Stimulated activated naive CD8-positive, alpha-beta T cell treated with anti-CD3 and anti-CD28 coated beads, Interleukin-15, Interleukin-2, amounts not matched to agents 100 ng/mL and 50 ng/mL, for 24 hours (primary cell): ENCODE data around the gene MYO5B.
"Not testable (repeated sequence)": the region's sequence is repeated elsewhere in the genome, so short reads cannot be mapped to it uniquely, and the experiment has no call there.

Source experiments
- H3K27ac Mint-ChIP-seq: one replicate; pipeline ENCODE4 v1.8.0; 2021; ENCODE audit warnings: mild to moderate bottlenecking, mixed read lengths
- H3K27me3 Mint-ChIP-seq: one replicate; pipeline ENCODE4 v1.8.0; 2021; ENCODE audit warnings: mixed read lengths
- H3K36me3 Mint-ChIP-seq: one replicate; pipeline ENCODE4 v1.8.0; 2021; ENCODE audit warnings: low read depth, mixed read lengths
- H3K4me1 Mint-ChIP-seq: one replicate; pipeline ENCODE4 v1.8.0; 2021; ENCODE audit warnings: low read depth, mixed read lengths
- H3K4me3 Mint-ChIP-seq: one replicate; pipeline ENCODE4 v1.8.0; 2021; ENCODE audit warnings: mild to moderate bottlenecking, mixed read lengths
- H3K9me3 Mint-ChIP-seq: one replicate; pipeline ENCODE4 v1.8.0; 2021; ENCODE audit warnings: mixed read lengths

MYO5B gene

DNA sequence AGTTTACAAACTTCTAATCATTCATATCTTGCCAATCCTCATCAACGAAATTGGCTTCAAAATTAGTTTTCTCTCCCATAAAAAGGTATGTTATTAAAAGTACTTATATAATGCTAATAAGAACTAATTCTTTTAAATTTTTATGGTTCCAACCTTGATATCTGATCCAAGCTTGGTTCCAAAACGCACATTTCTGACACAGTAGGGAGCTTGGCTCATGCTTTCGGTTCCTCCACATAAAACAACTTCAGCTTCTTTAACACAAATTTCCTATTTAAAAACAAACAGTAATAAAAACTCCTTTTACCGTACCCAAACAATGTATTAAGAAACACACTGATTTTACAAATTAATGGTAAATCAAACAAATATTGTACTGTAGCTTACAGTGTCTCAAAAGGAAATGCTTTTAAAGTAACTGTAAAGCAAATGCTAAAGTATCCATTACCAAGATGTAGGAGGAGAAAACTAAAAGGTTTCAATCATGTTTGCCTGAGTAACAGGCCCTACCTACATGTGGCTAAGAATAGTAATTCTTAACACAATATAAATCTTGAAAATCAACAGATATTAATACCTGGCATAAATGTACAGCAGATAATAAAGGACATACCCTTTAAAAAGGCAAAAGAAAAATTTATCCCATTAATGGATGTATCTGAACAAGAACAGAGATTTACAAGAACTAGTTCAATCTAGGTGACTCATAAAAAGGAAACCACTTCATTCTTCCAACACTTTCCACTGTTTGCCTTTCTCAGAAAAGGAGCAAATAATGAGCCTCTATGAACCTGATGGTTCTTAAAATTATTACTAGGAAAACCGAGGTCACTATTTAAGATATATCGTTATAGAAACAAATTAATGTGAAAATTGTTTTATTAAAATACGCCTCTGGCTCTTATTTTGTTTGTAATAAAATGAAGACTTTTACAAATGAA lies 399.1 kb downstream of the MYO5B start:
- peak overlapping the region; percentile 47 for H3K27ac Mint-ChIP-seq

DNA sequence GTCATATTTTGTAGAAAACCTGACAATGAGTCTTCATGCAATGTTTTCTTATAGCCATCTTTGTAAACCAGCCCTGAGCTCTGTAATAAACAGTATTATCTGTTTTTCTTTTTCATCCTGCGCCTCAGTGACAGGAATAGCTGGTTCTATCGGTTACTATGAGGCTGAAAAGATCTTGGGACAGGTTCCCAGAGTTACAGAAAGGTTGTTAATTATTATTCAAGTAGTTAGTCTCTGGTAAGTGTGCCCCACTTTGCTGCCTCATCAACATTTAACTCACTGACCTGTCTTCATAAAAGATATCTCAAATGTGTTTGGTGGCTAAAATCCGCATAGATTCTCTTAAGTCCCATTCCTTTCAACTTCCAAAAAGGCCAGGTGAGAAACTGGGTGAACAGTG lies 400.2 kb downstream of the MYO5B start:
- no peak overlapping the region for H3K27ac Mint-ChIP-seq
- peaks cover 21% of the 10 kb centered on the region for H3K4me1 Mint-ChIP-seq
- H3K27me3 Mint-ChIP-seq: no peaks in the 10 kb centered on the region
- H3K36me3 Mint-ChIP-seq: peaks cover 65% of the 10 kb centered on the region
- no peaks in the 10 kb centered on the region for H3K9me3 Mint-ChIP-seq
- H3K4me3 Mint-ChIP-seq: no peak overlapping the region

More for the DNA sequence above, 399.1 kb downstream of the MYO5B start:
- H3K9me3 Mint-ChIP-seq: no peaks in the 10 kb centered on the region
- H3K4me3 Mint-ChIP-seq: no peak overlapping the region
- H3K36me3 Mint-ChIP-seq: peaks cover 60% of the 10 kb centered on the region
- H3K4me1 Mint-ChIP-seq: peaks cover 15% of the 10 kb centered on the region
- no peaks in the 10 kb centered on the region for H3K27me3 Mint-ChIP-seq

DNA sequence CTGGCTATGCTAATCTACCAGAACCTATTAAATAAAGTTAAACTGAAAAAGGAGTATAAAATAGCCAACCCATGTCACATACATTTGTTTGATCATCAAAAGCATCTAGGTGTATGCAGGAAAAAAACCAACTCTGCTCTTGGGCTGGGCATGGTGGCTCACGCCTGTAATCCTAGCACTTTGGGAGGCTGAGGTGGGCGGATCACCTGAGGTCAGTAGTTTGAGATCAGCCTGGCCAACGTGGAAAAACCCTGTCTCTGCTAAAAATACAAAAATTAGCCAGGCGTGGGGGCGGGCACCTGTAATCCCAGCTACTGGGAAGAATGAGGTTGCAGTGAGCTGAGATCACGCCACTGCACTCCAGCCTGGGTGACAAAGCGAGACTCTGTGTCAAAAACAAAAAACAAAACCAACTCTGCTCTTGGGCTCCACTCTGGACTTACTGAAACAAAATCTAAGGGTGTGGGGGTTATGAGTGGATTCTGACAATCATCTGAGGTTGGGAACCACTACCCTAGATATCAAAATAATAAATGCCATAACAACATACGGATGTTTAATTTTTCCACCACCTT lies 405.3 kb downstream of the MYO5B start:
- Mint-ChIP-seq H3K4me1 (peaks cover 44% of the 10 kb centered on the region), H3K36me3 (peaks cover 71% of the 10 kb centered on the region)
- H3K27ac Mint-ChIP-seq, H3K27me3 Mint-ChIP-seq, H3K4me3 Mint-ChIP-seq, H3K9me3 Mint-ChIP-seq: not testable (repeated sequence)

DNA sequence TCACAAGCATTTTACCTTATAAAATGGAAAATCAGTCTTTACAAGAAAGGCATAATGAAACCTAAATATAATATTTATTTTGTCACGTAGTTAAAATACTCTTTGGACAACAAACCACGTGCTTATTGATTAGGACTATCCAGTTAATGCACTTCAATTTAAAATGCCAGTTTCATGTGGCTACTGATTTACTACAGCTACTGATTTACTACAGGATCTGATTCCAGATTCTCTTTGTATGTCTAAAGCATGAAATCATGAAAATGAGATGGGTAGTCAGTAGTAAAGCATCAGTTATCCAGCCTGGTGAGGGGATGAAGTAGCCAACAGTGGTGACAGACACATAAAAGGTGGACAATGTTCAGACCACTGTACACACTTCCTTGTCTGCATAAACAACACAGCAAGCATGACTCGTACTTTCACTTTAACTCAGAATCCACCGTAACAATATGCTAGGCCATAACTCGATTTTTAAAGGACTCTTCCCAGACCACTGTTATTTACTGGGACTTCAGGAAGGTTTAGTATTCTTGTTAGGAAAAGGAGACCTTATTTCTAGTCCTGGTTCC lies 406.5 kb downstream of the MYO5B start:
- H3K4me1 Mint-ChIP-seq: peaks cover 45% of the 10 kb centered on the region
- peaks cover 78% of the 10 kb centered on the region for H3K36me3 Mint-ChIP-seq
- H3K4me3 Mint-ChIP-seq: no peak overlapping the region

DNA sequence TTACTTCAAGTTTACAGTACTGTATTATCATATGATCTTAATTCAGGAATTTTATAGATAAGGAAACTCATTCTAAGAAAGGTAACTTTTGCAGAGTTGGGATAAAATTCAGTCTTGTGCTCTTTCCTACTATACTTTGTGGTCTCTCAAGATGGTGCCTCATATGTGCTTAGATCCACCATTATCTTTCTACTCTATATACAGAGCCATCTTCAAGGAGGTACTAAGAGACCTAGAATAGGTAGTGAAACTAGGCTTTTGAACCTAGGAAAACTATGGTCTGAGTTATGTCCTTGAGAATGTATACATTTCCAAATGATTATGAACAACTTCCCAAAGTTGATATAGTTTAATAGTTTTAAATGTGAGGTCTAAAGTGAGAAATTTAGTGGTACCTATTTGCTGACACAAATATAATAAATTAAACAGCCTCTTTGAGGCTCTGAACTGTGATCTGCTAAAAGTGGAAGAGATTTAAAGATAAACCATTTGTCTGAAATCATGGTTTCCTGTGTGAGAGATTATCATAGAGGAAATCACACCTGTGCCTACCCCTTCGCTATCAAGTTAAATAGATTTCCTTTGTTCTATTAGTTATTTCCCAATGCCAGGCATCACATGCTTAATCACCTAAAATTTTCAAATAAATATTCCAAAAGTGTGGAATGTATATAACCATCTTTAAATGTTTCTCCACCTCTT lies 408.8 kb downstream of the MYO5B start:
- Mint-ChIP-seq H3K4me3 (no peak overlapping the region), H3K36me3 (peaks cover 81% of the 10 kb centered on the region), H3K4me1 (peaks cover 45% of the 10 kb centered on the region), H3K27me3 (no peaks in the 10 kb centered on the region), H3K27ac (no peak overlapping the region), H3K9me3 (no peaks in the 10 kb centered on the region)

More for the DNA sequence above, 406.5 kb downstream of the MYO5B start:
- no peaks in the 10 kb centered on the region for H3K9me3 Mint-ChIP-seq
- peak overlapping the region; percentile 33 for H3K27ac Mint-ChIP-seq
- no peaks in the 10 kb centered on the region for H3K27me3 Mint-ChIP-seq

DNA sequence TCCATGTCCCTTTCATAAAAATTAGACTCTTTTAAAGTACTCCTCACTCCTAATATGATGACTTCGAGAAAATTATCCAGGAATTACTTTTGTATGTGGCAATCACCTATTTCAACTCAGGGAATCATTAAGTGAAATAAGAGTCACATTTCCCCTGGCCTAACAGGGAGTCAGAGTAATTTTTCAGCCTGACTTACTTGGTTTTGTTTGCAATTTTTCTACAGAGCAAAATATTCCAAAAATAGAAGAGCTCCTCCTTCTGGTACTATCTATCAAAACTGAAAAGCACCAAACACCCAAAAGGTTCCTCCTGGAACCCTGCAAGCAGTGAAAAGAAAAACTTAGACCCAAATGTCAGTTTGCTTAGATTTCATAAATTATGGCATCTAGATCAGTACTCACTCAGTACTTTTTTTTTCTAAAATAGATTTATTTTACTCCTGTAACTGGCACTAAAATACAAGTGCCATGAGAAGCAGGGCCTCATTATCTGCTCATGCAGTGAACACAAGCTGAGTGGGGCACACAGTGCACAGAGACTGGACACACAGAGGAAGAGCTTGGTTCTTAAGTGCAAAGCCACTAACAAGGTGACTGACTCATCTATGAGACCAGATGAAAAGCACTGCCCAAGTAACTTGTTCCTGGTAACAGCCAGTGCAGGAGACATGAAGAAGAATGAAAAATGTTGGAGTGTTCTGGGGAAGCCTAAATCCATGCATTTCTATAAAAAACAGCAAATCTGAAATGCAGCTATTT lies 410.3 kb downstream of the MYO5B start:
- H3K27me3 Mint-ChIP-seq: no peaks in the 10 kb centered on the region
- H3K36me3 Mint-ChIP-seq: peaks cover 81% of the 10 kb centered on the region
- H3K27ac Mint-ChIP-seq: no peak overlapping the region
- H3K9me3 Mint-ChIP-seq: no peaks in the 10 kb centered on the region
- H3K4me3 Mint-ChIP-seq: no peak overlapping the region
- peaks cover 38% of the 10 kb centered on the region for H3K4me1 Mint-ChIP-seq

DNA sequence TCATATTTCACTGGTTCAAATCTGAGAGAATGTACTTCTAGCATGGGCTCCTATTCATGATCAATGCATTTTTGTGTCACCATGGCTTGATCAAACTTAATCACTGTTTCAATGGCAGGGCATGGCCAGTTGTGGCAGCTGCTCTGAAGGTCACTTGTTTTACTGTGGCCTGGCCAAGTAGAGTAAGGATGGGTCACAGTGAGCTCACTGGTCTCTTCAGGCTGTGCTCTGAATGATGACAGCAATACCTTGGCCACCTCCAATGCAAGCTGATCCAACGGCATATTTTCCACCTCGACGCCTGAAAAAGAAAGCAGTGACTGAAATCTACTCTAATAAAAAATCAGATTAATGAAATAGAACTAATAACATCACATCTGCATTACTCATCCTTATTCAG lies 411.3 kb downstream of the MYO5B start:
- H3K27ac Mint-ChIP-seq, H3K27me3 Mint-ChIP-seq, H3K4me3 Mint-ChIP-seq, H3K9me3 Mint-ChIP-seq: not testable (repeated sequence)
- H3K4me1 Mint-ChIP-seq: peaks cover 28% of the 10 kb centered on the region
- peaks cover 81% of the 10 kb centered on the region for H3K36me3 Mint-ChIP-seq

DNA sequence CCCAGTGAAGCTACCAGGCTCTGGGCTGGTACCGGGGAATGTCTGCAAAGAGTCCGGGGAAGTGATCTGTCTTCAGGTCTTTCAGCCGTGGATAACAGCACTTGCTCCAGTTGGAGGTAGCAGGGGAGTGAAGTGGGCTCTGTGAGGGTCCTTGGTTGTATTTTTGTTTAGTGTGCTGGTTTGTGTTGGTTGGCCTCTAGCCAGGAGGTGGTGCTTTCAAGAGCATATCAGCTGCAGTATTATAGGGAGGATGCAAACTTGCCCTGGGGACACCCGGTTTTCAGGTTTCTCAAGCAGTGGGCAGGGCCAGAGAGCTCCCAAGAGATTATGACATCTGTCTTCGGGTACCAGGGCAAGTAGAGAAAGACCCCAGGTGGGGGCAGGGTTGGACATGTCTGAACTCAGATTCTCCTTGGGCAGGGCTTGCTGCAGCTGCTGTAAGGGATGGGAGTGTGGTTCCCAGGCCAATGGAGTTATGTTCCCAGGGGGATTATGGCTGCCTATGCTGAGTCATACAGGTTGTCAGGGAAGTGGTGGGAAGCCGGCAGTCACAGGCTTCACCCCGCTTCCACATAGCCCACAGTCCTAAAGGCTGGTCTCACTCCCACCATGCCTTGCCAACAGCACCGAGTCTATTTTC lies 416.0 kb downstream of the MYO5B start:
- Mint-ChIP-seq H3K27ac (no peak overlapping the region), H3K36me3 (peaks cover 65% of the 10 kb centered on the region), H3K27me3 (no peaks in the 10 kb centered on the region), H3K9me3 (peaks cover 12% of the 10 kb centered on the region), H3K4me3 (no peak overlapping the region), H3K4me1 (no peaks in the 10 kb centered on the region)
